Activated CD4-positive, CD25-positive, alpha-beta regulatory T cell treated with anti-CD3 and anti-CD28 coated beads, Interleukin-2, amount 50 U/mL, for 16 hours (primary cell): ENCODE data around the gene GPR132.
"Not testable (repeated sequence)": the region's sequence is repeated elsewhere in the genome, so short reads cannot be mapped to it uniquely, and the experiment has no call there.

Source experiments
- DNase-seq: peaks from one replicate; pipeline ENCODE4 v3.0.0-alpha.2; 2020; ENCODE audit warnings: low read depth, low spot score

The GPR132 gene

GRCh38 chr14:105091517-105092170, 26.4 kb upstream of the GPR132 start:
- no peak for DNase-seq

GRCh38 chr14:105091054-105091516, 25.9 kb upstream of the GPR132 start:
- DNase-seq, result no peak

GRCh38 chr14:105090493-105091053, 25.3 kb upstream of the GPR132 start:
- DNase-seq, result peak; percentile 83

- DNase-seq, result no peak
These were observed 24.7 kb upstream of the GPR132 start for GRCh38 chr14:105089746-105090492.

GRCh38 chr14:105088812-105089745, 23.8 kb upstream of the GPR132 start:
- DNase-seq, result no peak

DNA sequence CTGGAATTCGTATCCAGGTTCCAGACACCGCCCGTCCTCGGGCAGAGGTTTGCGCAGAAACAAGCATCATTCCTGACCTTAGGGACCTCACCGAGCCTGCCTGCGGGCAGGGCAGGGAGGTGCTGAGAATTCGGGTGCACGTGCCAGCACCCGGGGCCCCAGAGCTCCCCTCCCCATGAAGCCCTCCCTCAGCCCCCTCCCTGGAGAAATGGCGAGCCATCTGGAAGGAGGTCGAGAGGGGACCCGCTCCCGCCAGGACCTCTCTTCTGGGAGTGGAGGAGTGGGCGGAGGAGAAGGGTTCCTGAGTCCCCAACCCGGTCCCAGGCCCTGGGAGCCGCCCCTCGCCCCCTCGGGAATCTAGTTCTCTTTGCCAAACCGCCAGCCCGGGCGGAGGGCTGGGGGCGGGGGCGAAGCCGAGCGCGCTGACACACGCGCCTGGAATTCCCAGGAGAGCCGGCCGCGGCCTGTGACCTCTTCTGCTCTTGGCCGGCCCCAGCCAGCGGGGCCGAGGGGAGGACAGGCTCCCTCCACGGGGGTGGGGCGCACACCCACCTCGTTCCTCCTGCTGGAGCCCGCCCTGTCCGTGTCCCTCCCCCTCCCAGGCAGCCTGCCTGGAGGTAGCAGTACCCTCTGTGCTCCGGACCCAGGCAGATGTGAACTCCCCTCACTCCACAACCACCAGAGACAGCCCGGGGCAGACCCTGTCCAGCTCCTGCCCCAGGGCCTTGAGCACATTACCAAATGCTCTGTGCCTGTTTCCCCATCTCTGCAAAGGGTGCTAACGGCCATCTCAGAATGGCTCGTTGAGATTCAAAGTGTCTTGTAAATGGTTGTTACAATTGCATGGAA, 23.0 kb upstream of the GPR132 start:
- DNase-seq, result no peak

- no peak for DNase-seq
These were observed 22.2 kb upstream of the GPR132 start for GRCh38 chr14:105087308-105087962.

DNA sequence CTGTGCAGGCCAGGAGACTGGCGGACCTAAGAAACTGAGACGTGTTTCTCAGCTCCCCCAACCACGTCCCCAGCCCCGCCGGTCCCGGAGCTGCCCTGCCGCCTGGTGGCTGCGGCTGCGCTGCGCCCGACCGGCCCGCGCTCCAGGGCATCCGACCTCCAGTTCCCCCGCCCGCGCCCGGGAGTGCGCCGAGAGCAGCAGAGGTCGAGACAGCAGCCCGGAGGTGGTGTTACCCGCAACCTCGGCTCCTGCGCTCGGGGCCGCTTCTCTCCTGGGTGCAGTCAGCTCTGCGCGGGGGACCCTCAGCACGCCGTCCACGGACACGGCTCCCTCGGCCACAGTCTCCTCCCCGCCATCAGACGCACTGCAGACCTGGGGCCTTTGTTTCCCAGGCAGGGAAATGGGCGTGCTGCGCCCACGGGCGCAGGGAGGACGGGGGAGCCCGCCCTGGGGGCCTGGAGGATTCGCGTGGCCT, 21.6 kb upstream of the GPR132 start:
- peak; percentile 67 for DNase-seq

DNA sequence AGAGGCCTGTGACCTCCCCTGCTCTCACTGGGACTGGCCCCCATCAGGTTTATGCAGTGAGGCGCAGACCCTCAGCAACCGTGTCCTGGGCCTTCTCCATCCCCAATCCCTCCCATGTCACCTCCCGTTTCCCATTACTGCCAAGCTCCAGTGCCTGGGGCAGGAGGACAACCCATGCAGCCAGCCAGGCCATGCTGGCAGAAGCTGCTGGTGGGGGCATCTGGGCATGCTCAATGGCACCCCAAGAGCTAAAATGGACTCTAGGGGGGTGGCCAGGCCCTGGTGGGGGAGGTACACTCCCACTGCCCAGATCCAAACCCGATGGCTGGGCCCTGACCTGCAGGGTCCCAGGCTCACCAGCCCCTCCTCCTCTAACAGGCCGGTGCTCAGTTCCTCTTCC, 20.5 kb upstream of the GPR132 start:
- no peak for DNase-seq

- no peak for DNase-seq
These were observed 19.7 kb upstream of the GPR132 start for GRCh38 chr14:105084741-105085571.

DNA sequence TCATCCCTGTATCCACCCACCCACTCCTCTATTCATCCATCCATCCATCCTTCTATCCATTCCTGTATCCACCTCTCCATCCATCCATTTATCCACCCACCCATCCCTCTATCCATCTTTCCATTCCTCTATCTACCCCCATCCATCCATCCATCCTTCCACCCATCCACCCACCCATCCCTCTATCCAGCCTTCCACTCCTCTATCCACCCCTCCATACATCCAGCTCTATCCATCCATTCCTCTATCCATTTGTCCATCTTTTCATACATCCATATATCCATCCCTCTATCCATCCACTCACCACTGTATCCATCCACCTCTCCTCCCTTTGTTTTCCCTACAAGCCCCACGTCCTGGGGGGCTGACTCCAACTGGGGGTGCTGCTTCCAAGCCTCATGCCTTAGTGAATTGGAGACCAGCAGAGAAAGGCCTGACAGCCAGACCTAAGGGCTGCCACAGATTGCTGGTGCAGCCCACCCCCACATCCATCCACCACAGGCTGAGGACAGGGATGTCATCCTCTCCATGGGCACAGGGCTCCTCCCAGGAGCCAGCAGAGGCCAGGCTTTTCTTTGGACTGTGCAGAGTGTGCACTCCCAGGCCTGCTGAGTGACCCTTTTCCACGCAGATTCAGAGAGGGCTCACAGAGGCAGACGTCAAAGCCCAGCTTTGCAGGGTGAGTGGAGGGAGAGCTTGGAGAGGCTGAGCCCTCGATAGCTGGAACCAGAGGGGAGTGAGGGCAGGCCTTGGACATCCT, 18.9 kb upstream of the GPR132 start:
- DNase-seq, result no peak

DNA sequence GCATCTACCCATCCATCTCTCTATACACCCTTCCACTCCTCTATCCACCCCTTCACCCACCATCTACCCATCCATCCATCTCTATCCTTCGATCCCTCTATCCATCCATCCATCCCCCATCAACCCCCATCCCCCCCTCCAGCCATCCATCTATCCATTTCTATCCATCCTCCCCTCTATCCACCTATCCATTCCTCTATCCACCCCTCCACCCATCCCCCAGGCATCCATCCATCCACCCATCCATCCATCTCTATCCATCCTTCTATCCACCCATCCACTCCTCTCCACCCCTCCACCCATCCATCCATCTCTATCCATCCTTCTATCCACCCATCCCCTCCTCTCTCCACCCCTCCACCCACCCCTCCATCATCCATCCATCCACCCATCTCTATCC, 17.5 kb upstream of the GPR132 start:
- DNase-seq, result no peak

DNA sequence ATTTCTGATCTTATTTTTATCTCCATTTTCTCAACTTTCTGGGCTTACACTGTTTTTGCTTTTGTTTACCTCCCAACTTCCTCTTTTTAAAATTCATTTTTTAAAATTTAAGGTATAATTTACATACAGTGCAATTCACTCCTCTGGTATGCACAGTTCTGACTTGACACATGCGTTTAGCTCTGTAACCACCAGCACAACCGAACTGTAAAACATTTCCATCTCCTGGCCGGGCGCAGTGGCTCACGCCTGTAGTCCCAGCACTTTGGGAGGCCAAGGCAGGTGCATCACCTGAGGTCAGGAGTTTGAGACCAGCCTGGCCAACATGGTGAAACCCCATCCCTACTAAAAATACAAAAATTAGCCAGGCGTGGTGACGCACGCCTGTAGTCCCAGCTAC, 16.2 kb upstream of the GPR132 start:
- not testable (repeated sequence) for DNase-seq

DNA sequence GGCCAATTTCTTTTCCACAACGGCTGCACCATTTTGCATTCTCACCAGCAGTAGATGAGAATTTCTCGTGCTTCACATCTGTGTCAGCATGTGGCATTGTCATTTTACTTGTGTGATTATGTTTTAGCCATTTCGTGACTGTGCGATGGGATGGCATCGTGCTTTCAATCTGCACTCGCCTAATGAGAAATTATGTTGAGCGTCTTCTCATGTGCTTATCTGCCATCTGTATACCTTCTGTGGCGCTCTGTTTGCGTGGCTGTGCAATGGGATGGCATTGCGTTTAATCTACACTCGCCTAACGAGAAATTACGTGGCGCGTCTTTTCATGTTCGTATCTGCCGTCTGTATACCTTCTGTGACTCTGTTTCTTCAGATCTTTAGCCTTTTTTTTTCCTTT, 14.9 kb upstream of the GPR132 start:
- DNase-seq, result no peak

GRCh38 chr14:105078294-105078693, 13.1 kb upstream of the GPR132 start:
- DNase-seq, result no peak

DNA sequence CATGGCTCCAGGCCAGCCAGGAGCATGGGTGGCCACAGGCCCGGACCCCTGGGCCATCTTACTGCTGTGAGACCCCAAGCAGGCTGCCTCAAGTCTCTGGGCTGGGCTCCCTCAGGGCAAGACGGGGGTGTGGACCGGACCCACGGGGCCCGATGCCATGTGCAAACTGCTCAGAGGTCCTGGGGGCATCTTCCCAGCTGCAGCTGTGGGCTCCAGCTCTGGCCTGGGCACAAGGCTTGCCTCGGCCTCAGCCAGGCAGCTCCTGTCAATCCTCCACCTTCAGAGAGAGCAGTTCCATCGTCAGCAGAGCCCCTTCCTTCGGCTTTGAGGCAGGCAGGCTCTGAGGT, 12.4 kb upstream of the GPR132 start:
- DNase-seq, result no peak

GRCh38 chr14:105076805-105077648, 11.8 kb upstream of the GPR132 start:
- no peak for DNase-seq

DNA sequence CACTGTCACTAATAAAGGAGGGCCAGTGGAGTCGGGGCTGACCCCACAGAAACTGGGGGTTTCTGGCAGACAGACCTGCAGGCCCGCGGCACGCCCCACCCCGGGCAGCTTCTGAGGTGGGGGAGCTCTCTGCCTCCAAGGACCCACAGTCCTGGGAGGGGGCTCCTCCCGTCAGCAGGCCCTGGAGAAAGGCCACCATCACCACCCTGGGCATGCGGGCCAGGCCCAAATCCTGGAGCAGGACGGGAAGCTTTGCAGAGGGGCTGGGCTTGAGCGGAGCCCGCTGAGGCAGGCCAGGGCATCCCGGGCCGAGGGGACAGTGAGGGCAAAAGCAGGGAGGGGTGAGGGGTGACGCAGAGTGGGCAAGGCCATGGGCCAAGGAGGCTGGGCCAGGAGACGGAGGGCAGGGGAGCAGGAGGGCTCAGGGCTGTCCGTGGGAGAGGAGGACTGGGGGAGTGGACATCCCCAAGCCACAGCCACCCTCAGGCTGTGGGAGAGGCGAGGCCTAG, 11.1 kb upstream of the GPR132 start:
- DNase-seq, result no peak
